ENCODE data around the gene PCOLCE2. TPM values are rescaled to one million over a fixed set of nuclear protein-coding genes. Genes with fewer than 3 reads are reported as not detected.

The PCOLCE2 gene
- total and polyA plus RNA-seq, 2 of the 8 experiments (the other 6 are each of a cell fraction or from before 2014, with no cell fraction given): 11.1 to 12.6 TPM

- Histone ChIP-seq H3K79me1 (ENCODE audit: low read depth, low read length) (no peaks in the 10 kb centered on the region), H4K91ac (replicated peaks; ENCODE audit: insufficient read length, low read length) (no peak overlapping the region), H3K4me3 (ENCODE audit: extremely low read depth in 1 of 4, insufficient read depth in 2 of 4, low read depth in 3 of 4, low read length in 4 of 4) (peak overlapping the region; percentile 47 to 71 (median 64)), H2BK120ac (replicated peaks; ENCODE audit: low read depth, low read length) (no peak overlapping the region), H2AFZ (ENCODE audit: low read length) (peak overlapping the region; percentile 5; the same call in 1 of the 2 replicates), H3K4me2 (ENCODE audit: insufficient read depth in 1 of 2, low read depth in 2 of 2, low read length in 2 of 2) (peak overlapping the region; percentile 77 to 86), H2BK5ac (ENCODE audit: low read depth, low read length) (0 out of 2 replicates have a peak overlapping the region, but pooled peaks have one; percentile 35), H2BK15ac (ENCODE audit: low read length) (no peak overlapping the region), H2BK12ac (ENCODE audit: low read depth, low read length) (no peak overlapping the region), H3K9me3 (ENCODE audit: insufficient read depth in 2 of 2, low read depth in 1 of 2, low read length in 1 of 2) (no peaks in the 10 kb centered on the region), H3K4ac (replicated peaks; ENCODE audit: insufficient read length, low read depth, low read length) (no peak overlapping the region), H4K5ac (ENCODE audit: insufficient read length, low read depth, low read length) (no peak overlapping the region), H4K8ac (ENCODE audit: extremely low read depth, insufficient read depth, low read length) (peak overlapping the region; percentile 94; the same call in 1 of the 2 replicates), H3K14ac (ENCODE audit: insufficient read length) (no peak overlapping the region), H3K9ac (replicated peaks in 1 of 4; ENCODE audit: extremely low read depth in 1 of 4, low read depth in 3 of 4, low read length in 3 of 4) (peak overlapping the region in 2 of 4 experiments; percentile 70 to 72; a peak in 3 of 7 replicates), H2AK5ac (ENCODE audit: low read depth, low read length) (no peak overlapping the region), H3K79me2 (ENCODE audit: control insufficient read depth in 1 of 2, insufficient read depth in 2 of 2, low read length in 2 of 2) (no peaks in the 10 kb centered on the region), H3K27me3 (replicated peaks in 1 of 4; ENCODE audit: control insufficient read depth in 3 of 4, extremely low read depth in 1 of 4, insufficient read depth in 3 of 4, low read length in 3 of 4) (peaks cover 0 to 8% (median 5%) of the 10 kb centered on the region in 4 experiments; a peak in 5 of 7 replicates), H3K36me3 (ENCODE audit: control insufficient read depth in 2 of 4, insufficient read depth in 4 of 4, low read length in 3 of 4) (no peaks in the 10 kb centered on the region; a peak in 1 of 8 replicates), H3K23ac (ENCODE audit: insufficient read length) (no peak overlapping the region), H3K23me2 (ENCODE audit: low read depth, low read length) (peaks cover 12% of the 10 kb centered on the region; the same call in 1 of the 2 replicates), H3K56ac (replicated peaks; ENCODE audit: insufficient read length, low read depth, low read length) (no peak overlapping the region), H3K27ac (ENCODE audit: low read depth, low read length) (no peak overlapping the region), H3K4me1 (replicated peaks in 1 of 4; ENCODE audit: control insufficient read depth in 3 of 4, insufficient read depth in 4 of 4, low read length in 3 of 4) (peaks cover 0 to 4% (median 2%) of the 10 kb centered on the region in 4 experiments; a peak in 3 of 7 replicates), H3K18ac (ENCODE audit: extremely low read depth, low read length) (no peak overlapping the region), H2BK20ac (ENCODE audit: low read length) (no peak overlapping the region), H4K20me1 (replicated peaks in 1 of 2; ENCODE audit: control insufficient read depth in 1 of 2, insufficient read depth in 2 of 2, low read length in 2 of 2) (no peaks in the 10 kb centered on the region)
- DNase-seq (ENCODE audit: low read depth in 1 of 2, low spot score in 2 of 2) (no peak), FAIRE-seq (no peak)
- ChIA-PET CTCF (ENCODE audit: partially characterized antibody) (interaction anchor here (1.1 to 1.6 kb wide), 5 partner anchors 23 to 65 kb away, joined by 3 to 4 read pairs (median 3); no protein-coding TSS in a partner anchor), POLR2A (ENCODE audit: partially characterized antibody) (interaction anchor here (0.7 to 2.7 kb wide), 9 partner anchors 8 to 98 kb away, joined by 3 to 14 read pairs (median 5); partner anchors contain the start of gene PAQR9)
- 22% methylated on average over 28 of the region's 29 CpGs; no CpG with 5 or more reads in 1 of the 2 experiments for WGBS, 2 experiments (ENCODE audit: extremely low coverage in 1 of 2, insufficient coverage in 1 of 2, insufficient read length in 1 of 2, insufficient replicate concordance in 2 of 2, low coverage in 1 of 2, low lambda C conversion rate in 2 of 2, missing lambda C conversion rate in 1 of 2)
- no peak for TF ChIP-seq TCF12 (IDR thresholded peaks at IDR 0.05; ENCODE audit: low read depth, low read length)
These were observed 530 bp upstream of the PCOLCE2 start for GRCh38 chr3:142889212-142890014.

Data from H1 (cell line).